GM19372 (cell line): ENCODE data around the gene MAP4K3.
"Not testable (repeated sequence)": the region's sequence is repeated elsewhere in the genome, so short reads cannot be mapped to it uniquely, and the experiment has no call there.

ENCODE experiments used
- ATAC-seq: cut with Tn5 transposase; IDR thresholded peaks from one replicate; pipeline ENCODE4 v1.9.1; 2021; ENCODE audit warnings: mild to moderate bottlenecking, low read depth, moderate library complexity; ENCODE audit not compliant: unreplicated experiment

MAP4K3 gene

DNA sequence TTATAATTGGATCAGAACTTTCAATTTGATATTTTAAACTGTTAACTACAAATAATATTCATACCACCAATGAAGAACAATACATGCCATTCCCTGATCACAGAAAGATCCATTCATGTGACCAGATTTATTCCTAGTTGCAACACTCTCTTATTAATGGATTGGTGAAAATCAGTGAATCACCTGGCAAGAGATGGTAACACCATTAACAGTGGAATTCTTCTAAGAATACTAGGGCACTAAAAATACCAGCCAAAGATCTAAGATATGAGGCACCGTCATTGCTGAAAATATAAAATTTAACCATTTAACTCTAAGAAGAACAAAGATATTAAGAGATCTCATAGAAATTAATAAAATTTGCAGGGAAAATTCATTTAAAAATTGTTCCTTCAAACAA lies 58.1 kb downstream of the MAP4K3 start:
- no peak for ATAC-seq

DNA sequence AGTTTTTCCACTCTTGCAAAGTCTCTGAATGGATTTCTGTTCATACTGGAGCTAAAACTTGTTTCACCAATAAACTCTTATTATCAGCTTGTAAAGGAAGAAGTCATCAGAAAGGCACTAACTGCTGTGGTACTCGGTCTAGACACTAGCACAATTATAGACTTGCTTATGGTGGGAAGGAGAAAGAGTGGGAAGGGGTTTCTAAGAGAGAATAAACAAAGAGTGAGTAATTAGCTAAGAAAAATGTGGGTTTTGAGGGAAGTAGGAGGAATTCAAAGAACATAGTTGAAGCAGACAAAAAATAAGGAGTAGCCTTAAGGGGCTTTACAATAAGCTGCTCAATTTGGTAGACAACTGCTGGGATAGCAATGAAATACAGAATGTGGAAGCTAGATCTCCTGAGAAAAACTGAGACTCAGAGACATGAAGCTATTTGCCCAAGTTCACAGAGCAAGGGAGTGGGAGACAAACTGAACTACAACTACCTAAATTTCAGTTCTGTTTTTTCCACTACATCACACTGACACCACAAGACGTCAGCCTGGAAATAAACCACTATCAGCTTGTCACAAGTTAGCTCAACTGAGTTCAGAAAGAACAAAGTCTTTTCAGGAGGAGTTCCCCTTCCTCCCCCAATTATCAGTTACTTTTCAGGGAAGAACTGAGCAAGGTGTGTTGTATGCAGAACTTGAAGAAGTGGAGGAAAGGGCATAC lies 59.7 kb downstream of the MAP4K3 start:
- ATAC-seq = peak; percentile 86

DNA sequence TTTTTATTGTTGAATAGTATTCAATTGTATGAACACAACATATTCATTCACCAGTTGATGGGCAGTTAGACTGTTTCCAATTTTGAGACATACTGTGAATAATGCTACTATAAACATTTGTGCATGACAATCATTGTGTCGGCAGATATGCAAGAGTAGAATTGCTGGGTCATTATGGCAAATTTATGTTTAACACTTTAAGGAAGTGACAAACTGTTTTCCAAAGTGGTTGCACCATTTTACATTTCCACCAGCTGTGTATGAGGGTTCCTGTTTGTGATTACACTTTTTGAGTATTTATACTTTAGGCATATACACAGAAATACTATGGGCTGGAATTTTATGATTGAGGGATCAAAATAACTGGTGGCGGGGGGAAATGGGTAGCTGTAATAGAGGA lies 61.2 kb downstream of the MAP4K3 start:
- no peak for ATAC-seq

DNA sequence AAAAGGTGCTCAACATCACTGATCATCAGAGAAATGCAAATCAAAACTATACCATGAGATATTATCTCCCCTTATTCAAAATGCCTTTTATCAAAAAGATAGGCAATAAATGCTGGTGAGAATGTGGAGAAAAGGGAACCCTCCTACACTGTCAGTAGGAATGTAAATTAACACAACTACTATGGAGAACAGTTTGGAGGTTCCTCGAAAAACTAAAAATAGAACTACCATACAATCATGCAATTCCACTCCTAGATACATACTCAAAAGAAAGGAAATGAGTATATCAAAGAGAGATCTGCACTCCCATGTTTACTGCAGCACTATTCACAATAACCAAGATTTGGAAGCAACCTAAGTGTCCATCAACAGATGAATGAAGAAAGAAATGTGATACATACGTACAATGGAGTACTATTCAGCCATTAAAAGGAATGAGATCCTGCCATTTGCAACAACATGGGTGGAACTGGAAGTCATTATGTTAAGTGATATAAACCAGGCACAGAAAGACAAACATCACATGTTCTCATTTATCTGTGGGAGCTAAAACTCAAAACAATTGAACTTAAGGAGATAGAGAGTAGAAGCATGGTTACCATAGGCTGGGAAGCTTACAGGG lies 63.8 kb downstream of the MAP4K3 start:
- ATAC-seq = no peak

DNA sequence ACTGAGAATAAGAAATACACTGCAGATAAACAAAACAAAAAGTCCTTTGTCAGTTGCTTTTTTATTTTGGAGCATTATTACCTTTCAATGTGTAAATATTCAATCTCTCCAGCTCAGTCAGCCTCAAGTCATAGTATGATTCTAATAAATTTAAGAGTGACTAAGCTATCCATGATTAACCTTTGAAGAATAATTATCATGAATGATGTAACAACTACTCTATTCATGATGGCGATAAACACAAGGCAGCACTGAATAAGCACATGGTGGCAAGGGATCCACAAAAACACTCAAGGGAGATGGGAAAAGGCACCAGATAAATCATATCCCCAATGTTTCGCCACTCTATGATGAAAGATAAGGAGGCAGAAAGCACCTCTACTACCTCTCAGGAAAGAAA lies 67.0 kb downstream of the MAP4K3 start:
- ATAC-seq = no peak

DNA sequence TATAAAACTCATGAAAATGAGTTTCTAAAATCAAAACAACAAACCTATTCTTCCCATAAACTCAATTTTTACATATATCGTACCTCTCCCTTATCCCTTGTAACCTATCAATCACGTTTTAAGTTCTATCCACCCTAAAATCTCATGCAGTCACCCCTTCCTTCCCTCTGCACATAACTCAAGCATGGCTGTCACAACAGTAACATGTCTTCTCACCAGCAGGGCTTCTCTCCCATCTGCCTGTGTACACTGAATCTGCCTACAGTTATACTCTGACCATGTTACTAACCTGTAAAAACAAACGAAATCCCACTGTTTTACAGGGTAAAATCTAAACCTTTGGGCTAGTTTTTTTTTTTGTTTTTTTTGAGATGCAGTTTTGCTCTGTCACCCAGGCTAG lies 68.2 kb downstream of the MAP4K3 start:
- ATAC-seq = no peak

DNA sequence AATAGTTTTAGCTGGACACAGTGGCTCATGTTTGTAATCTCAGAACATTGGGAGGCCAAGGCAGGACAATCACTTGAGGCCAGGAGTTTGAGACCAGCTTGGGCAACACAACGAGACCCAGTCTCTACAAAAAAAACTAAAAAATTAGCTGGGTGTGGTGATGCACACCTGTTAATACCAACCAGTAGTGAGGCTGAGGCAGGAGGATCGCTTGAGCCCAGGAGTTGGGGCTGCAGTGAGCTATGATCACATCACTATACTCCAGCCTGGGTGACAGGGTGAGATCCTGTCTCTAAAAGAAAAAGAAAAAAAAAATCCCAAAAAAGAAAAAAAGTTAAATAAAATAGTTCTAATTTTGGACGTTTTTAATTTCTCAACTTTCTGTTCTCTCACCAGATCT lies 68.7 kb downstream of the MAP4K3 start:
- no peak for ATAC-seq

DNA sequence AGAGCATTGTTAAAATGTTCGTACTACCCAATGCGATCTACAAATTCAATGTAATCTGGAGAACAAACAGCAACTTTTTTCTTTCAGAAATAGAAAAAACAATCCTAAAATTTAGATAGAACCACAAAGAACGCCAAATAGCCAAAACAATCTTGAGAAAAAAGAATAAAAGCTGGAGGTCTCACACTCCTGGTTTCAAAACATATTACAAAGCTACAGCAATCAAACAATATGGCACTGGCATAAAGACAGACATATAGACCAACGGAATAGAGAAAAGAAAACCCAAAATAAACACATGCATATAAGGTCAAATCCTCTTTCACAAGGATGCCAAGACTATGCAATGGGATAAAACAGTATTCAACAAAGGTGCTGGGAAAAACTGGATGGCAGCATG lies 74.5 kb downstream of the MAP4K3 start:
- no peak for ATAC-seq

DNA sequence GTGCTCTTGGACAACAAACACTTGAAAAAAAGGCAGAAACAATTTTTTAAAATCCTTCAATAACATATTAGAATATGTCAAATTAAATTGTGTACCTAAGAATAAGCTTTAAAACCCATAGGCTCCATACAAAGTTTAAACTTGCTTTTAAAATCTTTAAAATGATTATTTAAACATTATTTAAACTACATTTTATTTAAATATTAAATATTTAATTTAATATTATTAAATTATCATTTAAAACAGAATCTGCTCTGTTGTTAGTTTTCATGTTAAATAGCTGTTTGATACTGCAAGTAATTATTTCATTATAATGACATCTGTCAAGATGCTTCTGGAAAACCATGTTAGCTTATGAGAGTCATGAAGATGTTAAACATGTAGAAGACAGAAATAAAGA lies 75.6 kb downstream of the MAP4K3 start:
- ATAC-seq = no peak

DNA sequence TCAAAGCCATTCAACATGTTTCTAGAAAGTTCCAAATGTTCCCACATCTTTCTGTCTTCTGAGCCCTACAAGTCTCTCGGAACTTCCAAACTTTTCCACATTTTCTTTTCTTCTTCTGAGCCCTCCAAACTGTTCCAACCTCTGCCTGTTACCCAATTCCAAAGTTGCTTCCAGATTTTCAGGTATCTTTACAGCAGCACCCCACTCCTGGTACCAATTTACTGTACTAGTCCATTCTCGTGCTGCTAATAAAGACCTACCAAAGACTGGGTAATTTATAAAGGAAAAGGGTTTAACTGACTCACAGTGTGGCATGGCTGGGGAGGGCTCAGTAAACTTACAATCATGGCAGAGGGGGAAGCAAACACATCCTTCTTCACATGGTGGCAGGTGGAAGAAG lies 76.7 kb downstream of the MAP4K3 start:
- ATAC-seq = not testable (repeated sequence)

DNA sequence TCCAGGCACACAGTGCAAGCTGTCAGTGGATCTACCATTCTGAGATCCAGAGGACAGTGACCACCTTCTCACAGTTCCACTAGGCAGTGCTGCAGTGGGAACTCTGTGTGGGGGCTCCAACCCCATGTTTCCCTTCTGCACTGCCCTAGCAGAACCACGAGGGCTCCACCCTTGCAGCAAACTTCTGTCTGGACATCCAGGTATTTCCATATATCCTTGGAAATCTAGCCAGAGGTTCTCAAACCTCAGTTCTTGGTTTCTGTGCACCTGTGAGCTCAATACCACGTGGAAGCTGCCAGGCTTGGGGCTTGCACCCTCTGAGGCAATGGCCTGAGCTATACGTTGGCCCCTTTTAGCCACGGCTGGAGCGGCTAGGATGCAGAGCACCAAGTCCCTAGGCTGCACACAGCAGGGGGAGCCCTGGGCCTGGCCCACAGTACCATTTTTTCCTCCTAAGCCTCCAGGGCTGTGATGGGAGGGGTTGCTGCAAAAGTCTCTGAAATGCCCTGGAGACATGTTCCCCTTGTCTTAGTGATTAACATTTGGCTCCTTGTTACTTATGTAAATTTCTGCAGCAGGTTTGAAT lies 77.5 kb downstream of the MAP4K3 start:
- no peak for ATAC-seq

DNA sequence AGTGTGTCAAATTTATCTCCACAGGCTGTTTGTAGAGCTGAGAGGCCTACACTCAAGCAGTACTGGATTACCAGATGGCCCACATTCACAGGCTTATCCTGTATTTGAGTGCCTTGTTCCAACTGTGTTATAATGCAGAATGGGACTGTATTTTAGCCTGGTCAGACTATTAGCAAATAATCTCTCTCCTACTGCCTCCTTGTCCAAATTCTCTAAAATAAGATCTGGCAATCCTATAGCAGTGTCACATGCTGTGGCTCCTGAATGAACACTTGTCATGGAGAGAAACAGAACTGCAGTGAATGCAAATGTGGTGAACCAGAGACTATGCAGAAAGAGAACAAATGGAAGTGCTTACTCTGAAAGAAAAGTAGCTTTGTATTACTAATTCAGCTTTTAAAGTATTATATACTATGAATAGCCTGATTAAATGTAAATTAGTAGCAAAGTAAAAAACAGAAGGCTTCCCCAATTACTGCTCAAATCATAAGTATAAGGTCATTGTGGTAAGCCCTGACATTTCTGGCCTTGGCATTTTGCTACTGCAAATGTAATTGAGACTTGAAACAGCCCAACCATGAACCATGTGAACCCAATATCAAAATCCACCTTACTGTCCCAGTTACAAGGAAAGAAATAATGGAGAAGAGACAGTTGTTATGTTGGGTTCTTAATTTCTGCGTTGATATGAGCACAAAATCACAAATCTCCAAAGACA lies 80.0 kb downstream of the MAP4K3 start:
- no peak for ATAC-seq

DNA sequence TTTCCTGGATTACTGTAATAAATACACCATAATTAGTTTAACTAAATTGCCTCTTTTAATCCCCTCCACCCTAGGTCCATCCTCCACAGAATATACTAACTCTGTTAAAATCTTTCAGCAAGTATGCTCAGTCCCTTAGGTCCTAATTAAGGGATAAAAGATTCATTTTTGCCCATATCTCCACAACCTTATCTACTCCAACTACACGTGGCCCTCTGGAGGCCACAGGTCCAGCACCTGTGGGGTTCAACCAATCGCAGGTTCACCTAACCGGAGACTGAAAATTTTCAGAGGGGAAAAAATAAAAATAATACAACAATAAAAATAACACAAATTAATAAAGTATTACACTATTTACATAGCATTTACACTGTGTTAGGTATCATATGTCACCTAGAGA lies 86.4 kb downstream of the MAP4K3 start:
- ATAC-seq = no peak

DNA sequence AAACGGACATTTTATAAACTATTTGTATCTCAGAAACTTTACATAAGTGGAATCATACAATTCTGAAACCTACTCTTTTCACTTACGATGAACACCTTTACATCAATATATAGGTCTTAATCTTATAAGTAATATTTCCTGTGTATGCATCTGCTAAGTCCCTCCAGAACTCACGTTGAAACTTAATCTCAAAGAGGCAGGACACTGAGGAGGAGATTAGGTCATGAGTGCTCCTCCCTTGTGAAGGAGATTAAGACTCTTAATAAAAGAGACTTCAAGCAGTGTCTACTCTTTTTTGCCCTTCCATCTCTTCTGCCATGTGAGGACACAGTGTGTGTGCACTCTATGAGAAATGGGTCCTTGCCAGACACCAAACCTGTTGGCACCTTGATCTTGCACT lies 98.6 kb downstream of the MAP4K3 start:
- no peak for ATAC-seq

DNA sequence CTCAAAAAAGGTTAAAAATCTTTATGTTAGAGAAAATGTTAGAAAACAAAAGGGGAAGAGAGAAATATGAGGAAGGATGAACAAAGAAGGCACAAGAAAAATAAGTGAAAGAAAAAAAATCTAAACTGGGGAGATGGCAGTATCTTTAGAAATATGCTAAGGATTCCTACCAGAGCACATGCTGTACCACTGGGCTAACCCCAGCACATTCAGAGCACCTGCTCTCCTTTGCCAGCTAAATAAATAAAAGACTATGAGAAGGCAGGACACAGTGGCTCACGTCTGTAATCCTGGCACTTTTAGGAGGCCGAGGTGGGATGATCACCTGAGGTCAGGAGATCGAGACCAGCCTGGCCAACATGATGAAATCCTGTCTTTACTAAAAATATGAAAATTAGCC lies 101.2 kb downstream of the MAP4K3 start:
- no peak for ATAC-seq

DNA sequence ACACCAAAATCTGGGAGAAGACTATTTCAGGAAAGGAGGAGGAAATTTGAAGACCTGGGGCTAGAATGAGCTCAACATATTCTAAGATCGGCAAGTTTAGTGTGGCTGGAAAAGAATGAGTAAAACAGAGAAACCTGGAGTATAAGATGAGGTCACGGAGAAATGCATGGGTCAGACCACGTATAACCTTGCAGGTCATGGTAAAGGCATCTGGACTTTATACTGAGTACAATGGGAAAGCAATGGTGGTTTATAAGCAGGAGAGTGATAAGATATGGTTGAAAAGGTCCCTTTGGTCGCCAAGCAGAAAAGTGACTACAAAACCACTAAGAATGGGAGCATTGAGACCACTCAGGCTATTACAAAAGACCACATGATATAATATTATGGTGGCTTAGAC lies 102.1 kb downstream of the MAP4K3 start:
- no peak for ATAC-seq

DNA sequence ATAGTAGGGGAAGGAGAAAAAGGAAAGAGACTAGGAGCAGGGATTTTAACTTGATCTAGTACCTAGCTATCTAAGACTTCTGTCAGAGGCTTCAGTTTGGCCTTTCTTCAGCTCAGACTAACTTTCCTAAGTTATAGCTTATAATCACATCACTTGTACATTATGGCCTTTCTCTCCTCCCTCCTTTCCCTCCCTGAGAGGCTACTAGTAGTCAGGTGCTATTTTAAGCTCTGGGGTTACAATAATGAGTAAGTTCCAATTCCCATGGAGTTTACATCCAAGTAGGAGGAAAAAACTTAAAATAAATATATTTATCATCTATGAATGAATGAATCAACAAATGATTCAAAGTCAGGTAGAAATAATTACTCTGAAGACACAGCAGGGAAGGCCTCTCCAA lies 102.6 kb downstream of the MAP4K3 start:
- ATAC-seq = no peak

DNA sequence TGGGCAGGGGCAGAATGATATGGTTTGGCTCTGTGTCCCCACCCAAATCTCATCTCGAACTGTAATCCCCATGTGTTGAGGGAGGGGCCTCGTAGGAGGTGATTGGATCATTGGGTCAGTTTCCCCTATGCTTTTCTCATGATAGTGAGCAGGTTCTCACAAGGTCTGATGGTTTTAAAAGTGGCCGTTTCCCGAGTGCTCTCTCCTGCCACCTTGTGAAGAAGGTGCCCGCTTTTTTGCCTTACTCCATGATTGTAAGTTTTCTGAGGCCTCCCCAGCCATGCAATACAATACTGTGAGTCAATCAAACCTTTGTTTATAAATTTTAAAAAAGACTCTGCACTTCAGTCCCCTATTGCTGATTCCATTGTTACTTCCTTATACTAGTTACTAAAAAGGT lies 110.4 kb downstream of the MAP4K3 start:
- ATAC-seq = no peak

DNA sequence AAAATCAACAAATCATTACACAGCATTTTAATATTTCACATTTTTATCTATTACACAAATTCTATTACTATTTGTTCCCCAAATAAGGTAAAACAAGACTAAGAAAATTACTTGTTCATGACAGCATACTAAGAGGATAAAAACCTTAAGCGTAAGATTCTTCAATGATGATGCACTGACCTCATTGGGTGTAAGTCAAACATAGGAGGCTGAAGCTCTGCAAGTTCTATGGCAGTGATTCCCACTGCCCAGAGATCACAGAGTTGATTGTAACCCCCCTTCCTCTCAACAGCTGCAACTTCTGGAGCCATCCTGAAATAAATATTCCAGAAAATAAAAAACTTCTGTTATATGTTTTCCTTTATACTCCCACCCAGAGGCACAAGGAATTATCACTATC lies 111.1 kb downstream of the MAP4K3 start:
- ATAC-seq = no peak

DNA sequence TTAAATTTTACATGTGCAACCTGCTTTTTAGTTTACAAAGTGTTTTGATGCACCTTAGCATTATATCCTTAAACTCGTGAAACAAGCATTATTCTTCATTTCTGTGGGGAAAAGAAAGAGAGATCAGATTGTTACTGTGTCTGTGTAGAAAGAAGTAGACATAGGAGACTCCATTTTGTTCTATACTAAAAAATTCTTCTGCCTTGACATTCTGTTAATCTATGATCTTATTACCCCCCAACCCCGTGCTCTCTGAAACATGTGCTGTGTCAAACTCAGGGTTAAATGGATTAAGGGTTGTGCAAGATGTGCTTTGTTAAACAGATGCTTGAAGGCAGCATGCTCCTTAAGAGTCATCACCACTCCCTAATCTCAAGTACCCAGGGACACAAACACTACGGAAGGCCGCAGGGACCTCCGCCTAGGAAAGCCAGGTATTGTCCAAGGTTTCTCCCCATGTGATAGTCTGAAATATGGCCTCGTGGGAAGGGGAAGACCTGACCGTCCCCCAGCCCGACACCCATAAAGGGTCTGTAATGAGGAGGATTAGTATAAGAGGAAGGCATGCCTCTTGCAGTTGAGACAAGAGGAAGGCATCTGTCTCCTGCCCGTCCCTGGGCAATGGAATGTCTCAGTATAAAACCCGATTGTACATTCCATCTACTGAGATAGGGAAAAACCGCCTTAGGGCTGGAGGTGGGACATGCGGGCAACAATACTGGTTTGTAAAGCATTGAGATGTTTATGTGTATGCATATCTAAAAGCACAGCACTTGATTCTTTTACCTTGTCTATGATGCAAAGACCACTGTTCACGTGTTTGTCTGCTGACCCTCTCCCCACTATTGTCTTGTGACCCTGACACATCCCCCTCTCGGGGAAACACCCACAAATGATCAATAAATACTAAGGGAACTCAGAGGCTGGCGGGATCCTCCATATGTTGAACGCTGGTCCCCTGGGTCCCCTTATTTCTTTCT lies 115.7 kb downstream of the MAP4K3 start:
- ATAC-seq = not testable (repeated sequence)
